ENCODE results near the gene GLI2. TPM values are rescaled to one million over a fixed set of nuclear protein-coding genes. Genes with fewer than 3 reads are reported as not detected.

The GLI2 gene
- total RNA-seq, 6 experiments from 2014 or later, result 0.09 to 0.73 (median 0.48) TPM

GRCh38 chr2:120741571-120742561 is 6.2 kb downstream of the GLI2 start:
- intact Hi-C loops (cut with DNase I), result no loop called here
- H3K9me3 ChIP-seq, result no peaks in the 10 kb centered on the region
- no peaks in the 10 kb centered on the region for H3K36me3 ChIP-seq
- H3K27ac ChIP-seq, result no peak overlapping the region
- DNase-seq (no peak), ATAC-seq (no peak)
- no peak overlapping the region for H3K4me3 ChIP-seq
- WGBS (ENCODE audit: insufficient coverage, low coverage, low lambda C conversion rate, missing lambda C conversion rate), result 15% methylated on average over 38 of the region's 81 CpGs
- H3K4me1 ChIP-seq, result peaks cover 0 to 12% (median 3%) of the 10 kb centered on the region in 4 donors
- peaks cover 7 to 41% of the 10 kb centered on the region in 2 donors for H3K27me3 ChIP-seq
- no peak for TF ChIP-seq CTCF (IDR thresholded peaks at IDR 0.05)
- TF ChIP-seq POLR2A (IDR thresholded peaks at IDR 0.05), result no peak

GRCh38 chr2:120743657-120744056 is 8.0 kb downstream of the GLI2 start:
- Histone ChIP-seq H3K9me3 (no peaks in the 10 kb centered on the region), H3K4me3 (no peak overlapping the region), H3K4me1 (peaks cover 0 to 9% (median 0%) of the 10 kb centered on the region in 4 donors), H3K27ac (no peak overlapping the region), H3K27me3 (peaks cover 7 to 34% of the 10 kb centered on the region in 2 donors), H3K36me3 (no peaks in the 10 kb centered on the region)
- TF ChIP-seq POLR2A (IDR thresholded peaks at IDR 0.05) (no peak), CTCF (IDR thresholded peaks at IDR 0.05) (no peak)
- WGBS (ENCODE audit: insufficient coverage, low coverage, low lambda C conversion rate, missing lambda C conversion rate), result 75% methylated on average over 3 of the region's 5 CpGs
- ATAC-seq (no peak), DNase-seq (no peak)
- intact Hi-C loops (cut with DNase I), result no loop called here

GRCh38 chr2:120744817-120745216 is 9.1 kb downstream of the GLI2 start:
- Histone ChIP-seq H3K27me3 (peaks cover 7 to 22% of the 10 kb centered on the region in 2 donors), H3K4me1 (peaks cover 0 to 9% (median 0%) of the 10 kb centered on the region in 4 donors), H3K4me3 (no peak overlapping the region), H3K9me3 (no peaks in the 10 kb centered on the region), H3K36me3 (no peaks in the 10 kb centered on the region), H3K27ac (no peak overlapping the region)
- TF ChIP-seq POLR2A (IDR thresholded peaks at IDR 0.05) (no peak), CTCF (IDR thresholded peaks at IDR 0.05) (no peak)
- intact Hi-C loops (cut with DNase I), result no loop called here
- DNase-seq (no peak), ATAC-seq (no peak)

GRCh38 chr2:120745420-120746111 is 9.9 kb downstream of the GLI2 start:
- no peak for DNase-seq
- intact Hi-C loops (cut with DNase I), result no loop called here

More at GRCh38 chr2:120745420-120746111, 9.9 kb downstream of the GLI2 start:
- 82% methylated on average over 2 of the region's 6 CpGs for WGBS (ENCODE audit: insufficient coverage, low coverage, low lambda C conversion rate, missing lambda C conversion rate)
- TF ChIP-seq POLR2A (IDR thresholded peaks at IDR 0.05) (no peak), CTCF (IDR thresholded peaks at IDR 0.05) (no peak)
- H3K4me3 ChIP-seq, result no peak overlapping the region
- H3K4me1 ChIP-seq, result peaks cover 0 to 9% (median 0%) of the 10 kb centered on the region in 4 donors
- no peaks in the 10 kb centered on the region for H3K36me3 ChIP-seq
- no peak overlapping the region for H3K27ac ChIP-seq
- no peak for ATAC-seq
- no peaks in the 10 kb centered on the region for H3K9me3 ChIP-seq
- peaks cover 7 to 15% of the 10 kb centered on the region in 2 donors for H3K27me3 ChIP-seq

Data from right lobe of liver (tissue), 6 donors.